Esophagus muscularis mucosa (tissue), 4 donors: ENCODE data around the gene STRIP2.

Experiments
- CTCF ChIP-seq, 3 experiments: fragments of 200-600 bp in 2 of 3; fragments of 450-650 bp in 1 of 3; sonication (generic) in 2 of 3; IDR thresholded peaks; one replicate each; pipeline ENCODE4 v1.5.1; 2017 to 2019; ENCODE audit warnings: antibody characterized with exemption in 3 of 3, mild to moderate bottlenecking in 2 of 3, moderate library complexity in 1 of 3
- EP300 ChIP-seq: sonication (generic); formaldehyde crosslinking; IDR thresholded peaks from one replicate; pipeline ENCODE4 v1.6.1; 2017; ENCODE audit warnings: antibody characterized with exemption
- POLR2A ChIP-seq: fragments of 450-650 bp; IDR thresholded peaks from one replicate; pipeline ENCODE4 v1.6.1; 2017; ENCODE audit warnings: antibody characterized with exemption, moderate library complexity, mild to moderate bottlenecking, low read depth

- TF ChIP-seq CTCF (IDR thresholded peaks at IDR 0.05): no peak
- no peak for TF ChIP-seq POLR2A
- no peak for TF ChIP-seq EP300
Measured at GRCh38 chr7:129431911-129432643, 2.2 kb upstream of the STRIP2 start.
